ENCODE data around the gene CNGA3. TPM values are rescaled to one million over a fixed set of nuclear protein-coding genes. Genes with fewer than 3 reads are reported as not detected.
"Not testable (repeated sequence)": the region's sequence is repeated elsewhere in the genome, so short reads cannot be mapped to it uniquely, and the experiment has no call there.

Gene CNGA3
- polyA plus RNA-seq, 4 donors, result 0.22 to 1.5 (median 0.30) TPM; not detected in 1

DNA sequence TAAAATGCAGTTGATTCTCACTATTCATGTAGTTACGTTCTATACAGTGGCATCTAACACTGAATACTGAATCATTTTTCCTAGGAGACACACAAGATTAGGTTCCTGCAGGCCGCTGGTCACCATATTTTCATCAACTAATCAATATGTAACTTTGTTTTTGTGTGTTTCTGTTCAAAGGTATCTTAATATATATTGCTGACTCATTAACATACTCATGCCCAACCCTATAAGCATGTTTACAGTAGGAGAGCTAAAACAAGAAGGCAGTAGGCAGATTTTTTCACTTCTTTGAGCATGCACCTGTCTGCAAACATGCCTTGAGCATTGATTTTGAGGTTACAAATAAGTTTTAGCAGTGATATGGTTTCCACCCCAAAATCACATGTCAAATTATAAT, 30.3 kb upstream of the CNGA3 start:
- H3K36me3 ChIP-seq (ENCODE audit: control insufficient read depth in 3 of 3, insufficient read depth in 2 of 3, low read depth in 1 of 3, low read length in 3 of 3), result no peaks in the 10 kb centered on the region
- H3K27me3 ChIP-seq (ENCODE audit: control insufficient read depth in 3 of 3, insufficient read depth in 3 of 3, low read length in 3 of 3), result peaks cover 0 to 2% (median 0%) of the 10 kb centered on the region in 3 donors
- no peaks in the 10 kb centered on the region for H3K4me1 ChIP-seq (ENCODE audit: control insufficient read depth in 3 of 3, insufficient read depth in 2 of 3, low read depth in 1 of 3, low read length in 2 of 3)
- FAIRE-seq, result no peak
- no peak overlapping the region for H3K27ac ChIP-seq (ENCODE audit: low read depth in 1 of 3, low read length in 2 of 3)
- WGBS, 3 donors, result 76 to 89% (median 78%) methylated on average over 2 of the region's 2 CpGs
- H3K4me3 ChIP-seq (ENCODE audit: low read depth in 1 of 3, low read length in 3 of 3), result no peak overlapping the region
- peaks cover 0 to 11% of the 10 kb centered on the region in 2 donors for H3K9me3 ChIP-seq (ENCODE audit: control insufficient read depth in 2 of 2, insufficient read depth in 1 of 2, low read depth in 1 of 2, low read length in 1 of 2)
- no peak for DNase-seq

DNA sequence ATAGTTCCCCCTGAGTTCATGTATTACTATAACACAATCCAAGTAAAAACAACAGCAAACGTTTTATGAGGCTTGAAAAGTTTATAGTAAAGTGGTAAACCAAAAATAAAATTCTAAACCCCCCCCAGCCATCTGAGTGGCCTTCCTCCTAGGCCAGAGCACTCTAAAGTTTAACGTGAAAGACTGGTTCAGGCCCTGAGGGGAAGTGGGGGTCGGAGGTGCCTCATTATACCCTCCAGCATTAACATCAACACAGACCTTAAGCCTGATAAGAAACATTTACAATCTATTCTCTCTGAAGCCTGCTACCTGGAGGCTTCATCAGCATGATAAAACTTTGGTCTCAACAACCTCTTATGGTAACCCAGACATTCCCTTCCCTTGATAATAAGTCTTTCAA, 29.0 kb upstream of the CNGA3 start:
- H3K9me3 ChIP-seq (ENCODE audit: control insufficient read depth in 2 of 2, insufficient read depth in 1 of 2, low read depth in 1 of 2, low read length in 1 of 2), result peaks cover 0 to 22% of the 10 kb centered on the region in 2 donors
- H3K36me3 ChIP-seq (ENCODE audit: control insufficient read depth in 3 of 3, insufficient read depth in 2 of 3, low read depth in 1 of 3, low read length in 3 of 3), result no peaks in the 10 kb centered on the region
- FAIRE-seq, result no peak
- no peak overlapping the region for H3K27ac ChIP-seq (ENCODE audit: low read depth in 1 of 3, low read length in 2 of 3)
- 30 to 34% (median 33%) methylated on average over 3 of the region's 3 CpGs for WGBS, 3 donors
- no peak for DNase-seq
- no peaks in the 10 kb centered on the region for H3K4me1 ChIP-seq (ENCODE audit: control insufficient read depth in 3 of 3, insufficient read depth in 2 of 3, low read depth in 1 of 3, low read length in 2 of 3)
- no peaks in the 10 kb centered on the region for H3K27me3 ChIP-seq (ENCODE audit: control insufficient read depth in 3 of 3, insufficient read depth in 3 of 3, low read length in 3 of 3)
- no peak overlapping the region for H3K4me3 ChIP-seq (ENCODE audit: low read depth in 1 of 3, low read length in 3 of 3)

DNA sequence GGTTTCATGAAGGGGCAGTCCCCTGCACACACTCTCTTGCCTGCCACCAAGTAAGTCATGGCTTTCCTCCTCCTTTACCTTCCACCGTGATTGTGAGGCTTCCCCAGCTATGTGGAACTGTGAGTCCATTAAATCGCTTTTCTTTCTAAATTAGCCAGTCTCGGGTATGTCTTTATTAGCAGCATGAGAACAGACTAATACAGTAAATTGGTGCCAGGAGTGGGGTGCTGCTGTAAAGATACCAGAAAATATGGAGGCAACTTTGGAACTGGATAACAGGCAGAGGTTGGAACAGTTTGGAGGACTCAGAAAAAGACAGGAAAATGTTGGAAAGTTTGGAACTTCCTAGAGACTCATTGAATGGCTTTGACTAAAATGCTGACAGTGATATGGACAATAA, 26.1 kb upstream of the CNGA3 start:
- H3K4me1 ChIP-seq (ENCODE audit: control insufficient read depth in 3 of 3, insufficient read depth in 2 of 3, low read depth in 1 of 3, low read length in 2 of 3); H3K27ac ChIP-seq (ENCODE audit: low read depth in 1 of 3, low read length in 2 of 3); H3K4me3 ChIP-seq (ENCODE audit: low read depth in 1 of 3, low read length in 3 of 3); DNase-seq; H3K27me3 ChIP-seq (ENCODE audit: control insufficient read depth in 3 of 3, insufficient read depth in 3 of 3, low read length in 3 of 3); H3K36me3 ChIP-seq (ENCODE audit: control insufficient read depth in 3 of 3, insufficient read depth in 2 of 3, low read depth in 1 of 3, low read length in 3 of 3); FAIRE-seq: not testable (repeated sequence)
- H3K9me3 ChIP-seq (ENCODE audit: control insufficient read depth in 2 of 2, insufficient read depth in 1 of 2, low read depth in 1 of 2, low read length in 1 of 2), result peaks cover 0 to 26% of the 10 kb centered on the region in 2 donors
- WGBS, 3 donors, result 90 to 92% (median 90%) methylated on average over 3 of the region's 3 CpGs

DNA sequence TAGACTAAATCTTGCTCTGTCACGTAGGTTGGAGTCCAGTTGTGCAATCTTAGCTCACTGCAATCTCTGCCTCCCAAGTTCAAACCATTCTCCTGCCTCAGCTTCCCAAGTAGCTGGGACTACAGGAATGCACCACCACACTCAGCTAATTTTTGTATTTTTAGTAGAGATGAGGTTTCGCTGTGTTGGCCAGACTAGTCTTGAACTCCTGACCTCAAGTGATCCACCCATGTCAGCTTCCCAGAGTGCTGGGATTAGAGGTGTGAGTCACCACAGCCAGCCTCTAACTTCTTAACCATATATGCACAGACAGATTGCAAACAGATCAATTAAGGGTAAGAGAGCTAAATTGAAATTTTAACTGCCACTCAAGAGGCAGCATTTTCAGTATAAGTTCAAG, 22.1 kb upstream of the CNGA3 start:
- H3K4me1 ChIP-seq (ENCODE audit: control insufficient read depth in 3 of 3, insufficient read depth in 2 of 3, low read depth in 1 of 3, low read length in 2 of 3), result no peaks in the 10 kb centered on the region
- DNase-seq (no peak), FAIRE-seq (no peak)
- H3K9me3 ChIP-seq (ENCODE audit: control insufficient read depth in 2 of 2, insufficient read depth in 1 of 2, low read depth in 1 of 2, low read length in 1 of 2), result peaks cover 0 to 31% of the 10 kb centered on the region in 2 donors
- H3K4me3 ChIP-seq (ENCODE audit: low read depth in 1 of 3, low read length in 3 of 3), result no peak overlapping the region
- H3K36me3 ChIP-seq (ENCODE audit: control insufficient read depth in 3 of 3, insufficient read depth in 2 of 3, low read depth in 1 of 3, low read length in 3 of 3), result no peaks in the 10 kb centered on the region
- no peaks in the 10 kb centered on the region for H3K27me3 ChIP-seq (ENCODE audit: control insufficient read depth in 3 of 3, insufficient read depth in 3 of 3, low read length in 3 of 3)
- WGBS, 3 donors, result 71 to 78% (median 76%) methylated on average over 2 of the region's 2 CpGs
- H3K27ac ChIP-seq (ENCODE audit: low read depth in 1 of 3, low read length in 2 of 3), result no peak overlapping the region

GRCh38 chr2:98327776-98328175, 18.5 kb upstream of the CNGA3 start:
- Histone ChIP-seq H3K36me3 (ENCODE audit: control insufficient read depth in 3 of 3, insufficient read depth in 2 of 3, low read depth in 1 of 3, low read length in 3 of 3) (no peaks in the 10 kb centered on the region), H3K27me3 (ENCODE audit: control insufficient read depth in 3 of 3, insufficient read depth in 3 of 3, low read length in 3 of 3) (no peaks in the 10 kb centered on the region), H3K27ac (ENCODE audit: low read depth in 1 of 3, low read length in 2 of 3) (no peak overlapping the region), H3K4me1 (ENCODE audit: control insufficient read depth in 3 of 3, insufficient read depth in 2 of 3, low read depth in 1 of 3, low read length in 2 of 3) (no peaks in the 10 kb centered on the region), H3K4me3 (ENCODE audit: low read depth in 1 of 3, low read length in 3 of 3) (no peak overlapping the region), H3K9me3 (ENCODE audit: control insufficient read depth in 2 of 2, insufficient read depth in 1 of 2, low read depth in 1 of 2, low read length in 1 of 2) (peaks cover 0 to 5% of the 10 kb centered on the region in 2 donors)
- FAIRE-seq (no peak), DNase-seq (no peak)
- 94% methylated on average over 4 of the region's 4 CpGs for WGBS, 3 donors

DNA sequence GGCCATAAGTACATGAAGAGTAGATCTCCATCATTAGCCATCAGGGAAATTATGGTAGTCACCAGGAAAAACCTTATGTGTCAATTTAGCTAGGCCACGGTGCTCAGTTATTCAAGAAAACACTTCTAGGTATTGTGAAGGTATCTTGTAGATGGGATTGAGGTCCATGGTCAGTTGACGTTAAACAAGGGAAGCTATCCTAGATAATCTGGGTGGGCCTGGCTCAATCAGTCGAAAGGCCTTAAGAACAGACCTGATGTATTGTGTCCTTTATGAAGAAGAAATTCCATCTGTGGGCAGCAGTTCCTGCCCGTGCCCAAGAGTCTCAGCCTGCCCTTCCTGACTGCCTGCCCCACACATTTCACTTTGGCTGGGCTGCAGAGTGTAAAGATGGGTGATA, 16.7 kb upstream of the CNGA3 start:
- no peak overlapping the region for H3K27ac ChIP-seq (ENCODE audit: low read depth in 1 of 3, low read length in 2 of 3)
- no peaks in the 10 kb centered on the region for H3K27me3 ChIP-seq (ENCODE audit: control insufficient read depth in 3 of 3, insufficient read depth in 3 of 3, low read length in 3 of 3)
- no peaks in the 10 kb centered on the region for H3K36me3 ChIP-seq (ENCODE audit: control insufficient read depth in 3 of 3, insufficient read depth in 2 of 3, low read depth in 1 of 3, low read length in 3 of 3)
- 80 to 82% (median 82%) methylated on average over 4 of the region's 4 CpGs for WGBS, 3 donors
- H3K4me1 ChIP-seq (ENCODE audit: control insufficient read depth in 3 of 3, insufficient read depth in 2 of 3, low read depth in 1 of 3, low read length in 2 of 3), result no peaks in the 10 kb centered on the region
- no peak for DNase-seq
- H3K9me3 ChIP-seq (ENCODE audit: control insufficient read depth in 2 of 2, insufficient read depth in 1 of 2, low read depth in 1 of 2, low read length in 1 of 2), result peaks cover 0 to 5% of the 10 kb centered on the region in 2 donors
- no peak overlapping the region for H3K4me3 ChIP-seq (ENCODE audit: low read depth in 1 of 3, low read length in 3 of 3)
- no peak for FAIRE-seq

GRCh38 chr2:98332989-98333388, 13.3 kb upstream of the CNGA3 start:
- H3K9me3 ChIP-seq (ENCODE audit: control insufficient read depth in 2 of 2, insufficient read depth in 1 of 2, low read depth in 1 of 2, low read length in 1 of 2), result peaks cover 0 to 2% of the 10 kb centered on the region in 2 donors
- no peak for DNase-seq
- H3K36me3 ChIP-seq (ENCODE audit: control insufficient read depth in 3 of 3, insufficient read depth in 2 of 3, low read depth in 1 of 3, low read length in 3 of 3), result no peaks in the 10 kb centered on the region
- H3K27ac ChIP-seq (ENCODE audit: low read depth in 1 of 3, low read length in 2 of 3), result no peak overlapping the region
- 83 to 90% (median 84%) methylated on average over 5 of the region's 5 CpGs for WGBS, 3 donors
- H3K27me3 ChIP-seq (ENCODE audit: control insufficient read depth in 3 of 3, insufficient read depth in 3 of 3, low read length in 3 of 3), result peaks cover 0 to 3% (median 0%) of the 10 kb centered on the region in 3 donors
- no peak for FAIRE-seq
- H3K4me3 ChIP-seq (ENCODE audit: low read depth in 1 of 3, low read length in 3 of 3), result no peak overlapping the region
- no peaks in the 10 kb centered on the region for H3K4me1 ChIP-seq (ENCODE audit: control insufficient read depth in 3 of 3, insufficient read depth in 2 of 3, low read depth in 1 of 3, low read length in 2 of 3)

GRCh38 chr2:98333922-98334321, 12.3 kb upstream of the CNGA3 start:
- H3K9me3 ChIP-seq (ENCODE audit: control insufficient read depth in 2 of 2, insufficient read depth in 1 of 2, low read depth in 1 of 2, low read length in 1 of 2), result no peaks in the 10 kb centered on the region
- no peak overlapping the region for H3K27ac ChIP-seq (ENCODE audit: low read depth in 1 of 3, low read length in 2 of 3)
- FAIRE-seq, result no peak
- no peaks in the 10 kb centered on the region for H3K36me3 ChIP-seq (ENCODE audit: control insufficient read depth in 3 of 3, insufficient read depth in 2 of 3, low read depth in 1 of 3, low read length in 3 of 3)
- WGBS, 3 donors, result 69 to 71% (median 69%) methylated on average over 2 of the region's 2 CpGs
- H3K4me3 ChIP-seq (ENCODE audit: low read depth in 1 of 3, low read length in 3 of 3), result no peak overlapping the region
- peaks cover 0 to 3% (median 0%) of the 10 kb centered on the region in 3 donors for H3K27me3 ChIP-seq (ENCODE audit: control insufficient read depth in 3 of 3, insufficient read depth in 3 of 3, low read length in 3 of 3)
- DNase-seq, result no peak
- no peaks in the 10 kb centered on the region for H3K4me1 ChIP-seq (ENCODE audit: control insufficient read depth in 3 of 3, insufficient read depth in 2 of 3, low read depth in 1 of 3, low read length in 2 of 3)

DNA sequence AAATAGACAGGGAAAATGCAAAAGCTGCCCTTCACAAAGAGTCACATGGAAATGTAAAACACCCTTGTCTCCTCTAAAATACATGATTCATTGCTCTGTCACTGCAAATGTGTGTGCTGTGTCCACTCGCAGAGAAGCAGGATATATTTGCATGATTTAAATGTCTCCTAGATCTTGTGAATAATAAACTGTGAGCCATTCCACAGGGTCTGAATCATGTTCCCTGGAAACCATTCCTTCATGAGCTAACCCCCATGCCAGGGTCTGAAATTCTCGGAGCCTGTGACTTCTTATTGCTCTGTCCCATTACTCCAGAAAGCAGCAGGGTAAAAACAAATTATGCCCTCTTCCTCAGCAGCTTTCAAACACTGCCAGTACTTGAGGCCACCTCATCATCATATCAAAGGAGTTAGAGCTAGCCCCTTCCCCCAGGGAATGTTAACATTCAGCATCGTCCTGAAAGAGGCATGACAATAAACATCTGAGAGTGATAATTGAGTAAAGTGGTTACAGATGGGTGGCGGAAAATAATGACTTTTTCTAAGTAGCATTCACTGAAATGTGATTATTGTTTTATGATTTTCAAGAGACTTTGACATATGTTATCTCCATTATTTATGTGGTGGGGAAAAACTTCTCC, 11.7 kb upstream of the CNGA3 start:
- WGBS, 3 donors, result 28 to 46% (median 37%) methylated on average over 4 of the region's 4 CpGs

More for the DNA sequence above, 11.7 kb upstream of the CNGA3 start:
- no peaks in the 10 kb centered on the region for H3K36me3 ChIP-seq (ENCODE audit: control insufficient read depth in 3 of 3, insufficient read depth in 2 of 3, low read depth in 1 of 3, low read length in 3 of 3)
- DNase-seq, result no peak
- H3K27me3 ChIP-seq (ENCODE audit: control insufficient read depth in 3 of 3, insufficient read depth in 3 of 3, low read length in 3 of 3), result peaks cover 0 to 5% (median 0%) of the 10 kb centered on the region in 3 donors
- no peak overlapping the region for H3K4me3 ChIP-seq (ENCODE audit: low read depth in 1 of 3, low read length in 3 of 3)
- H3K27ac ChIP-seq (ENCODE audit: low read depth in 1 of 3, low read length in 2 of 3), result no peak overlapping the region
- no peaks in the 10 kb centered on the region for H3K4me1 ChIP-seq (ENCODE audit: control insufficient read depth in 3 of 3, insufficient read depth in 2 of 3, low read depth in 1 of 3, low read length in 2 of 3)
- H3K9me3 ChIP-seq (ENCODE audit: control insufficient read depth in 2 of 2, insufficient read depth in 1 of 2, low read depth in 1 of 2, low read length in 1 of 2), result no peaks in the 10 kb centered on the region
- FAIRE-seq, result no peak

All from small intestine (tissue), 7 donors.